Endometrial microvascular endothelial cells (primary cell): Measurements from ENCODE around the gene NAA10. TPM values are rescaled to one million over a fixed set of nuclear protein-coding genes. Genes with fewer than 3 reads are reported as not detected.

Source experiments
- total RNA-seq: library from RNA; depleted of rRNA; stranded (reverse); fragments of >200 nt; gene quantifications from one replicate; pipeline ENCODE4 v1.2.3, GENCODE V29; 2015; ENCODE audit errors: inconsistent ontology term

The NAA10 gene
- total RNA-seq, 1 donor from 2014 or later = 216 TPM

Other genes with a start within 250 kb of the NAA10 start
- gene SLC6A8, start 247.1 kb downstream of the NAA10 start, total RNA-seq = 2.6 TPM
- gene BCAP31, start 210.7 kb downstream of the NAA10 start, total RNA-seq = 282 TPM
- gene ABCD1, start 210.2 kb downstream of the NAA10 start, total RNA-seq = 11.7 TPM
- 15.3 TPM for gene PLXNB3, start 170.8 kb downstream of the NAA10 start, total RNA-seq
- 0.56 TPM for gene SRPK3, start 154.0 kb downstream of the NAA10 start, total RNA-seq
- 77.5 TPM for gene IDH3G, start 140.7 kb downstream of the NAA10 start, total RNA-seq
- 199 TPM for gene SSR4, start 140.4 kb downstream of the NAA10 start, total RNA-seq
- not detected for gene PDZD4, start 104.5 kb downstream of the NAA10 start, total RNA-seq
- gene L1CAM, start 48.9 kb downstream of the NAA10 start, total RNA-seq = not detected
- not detected for gene AVPR2, start 30.4 kb downstream of the NAA10 start, total RNA-seq
- gene ARHGAP4, start 8.8 kb downstream of the NAA10 start, total RNA-seq = 15.4 TPM
- gene RENBP, start 9.6 kb upstream of the NAA10 start, total RNA-seq = not detected
- 44.8 TPM for gene HCFC1, start 36.8 kb upstream of the NAA10 start, total RNA-seq
- 9.8 TPM for gene TMEM187, start 37.7 kb upstream of the NAA10 start, total RNA-seq
- 156 TPM for gene IRAK1, start 84.9 kb upstream of the NAA10 start, total RNA-seq
- gene MECP2, start 162.7 kb upstream of the NAA10 start, total RNA-seq = 20.5 TPM
- not detected for gene OPN1LW, start 209.2 kb upstream of the NAA10 start, total RNA-seq
- not detected for gene OPN1MW, start 247.6 kb upstream of the NAA10 start, total RNA-seq